Fibroblast of lung (primary cell): ENCODE data around the gene SDCCAG8. TPM values are rescaled to one million over a fixed set of nuclear protein-coding genes. Genes with fewer than 3 reads are reported as not detected.

Source experiments
- DNase-seq, 2 donors: peaks; one replicate each; pipeline versions ENCODE4 v3.0.0 to v3.0.0-alpha.2; 2010; ENCODE audit warnings: low read depth in 2 of 2
- H2AFZ ChIP-seq: 2 replicates; pipeline ENCODE4 v1.5.1; 2012; ENCODE audit warnings: low read length, control low read depth, inconsistent platforms
- H3K27ac ChIP-seq: 2 replicates; pipeline ENCODE4 v1.5.1; 2011; ENCODE audit warnings: low read length, control low read depth; ENCODE audit not compliant: insufficient read depth
- H3K27me3 ChIP-seq: 2 replicates; pipeline ENCODE4 v1.5.1; 2011; ENCODE audit warnings: mild to moderate bottlenecking, low read length; ENCODE audit not compliant: control insufficient read depth, insufficient read depth
- H3K36me3 ChIP-seq: 2 replicates; pipeline ENCODE4 v1.5.1; 2011; ENCODE audit warnings: low read length; ENCODE audit not compliant: control insufficient read depth, insufficient read depth
- H3K4me1 ChIP-seq: 2 replicates; pipeline ENCODE4 v1.5.1; 2011; ENCODE audit warnings: low read length; ENCODE audit not compliant: control insufficient read depth, insufficient read depth; ENCODE audit errors: extremely low read depth
- H3K4me2 ChIP-seq: 2 replicates; pipeline ENCODE4 v1.5.1; 2011; ENCODE audit warnings: low read length, control low read depth; ENCODE audit not compliant: insufficient read depth; ENCODE audit errors: extremely low read depth
- H3K4me3 ChIP-seq, 4 experiments: fragments of 200-600 bp in 1 of 4; sonication (generic) in 1 of 4; replicated peaks in 1 of 4; 2 replicates each; pipeline ENCODE4 v1.5.1; 2011 to 2016; ENCODE audit warnings: low read length in 4 of 4, low read depth in 3 of 4, mild to moderate bottlenecking in 3 of 4, control low read depth in 2 of 4, inconsistent platforms in 1 of 4, mixed read lengths in 1 of 4; ENCODE audit not compliant: insufficient read depth in 1 of 4; ENCODE audit errors: control extremely low read depth in 1 of 4
- H3K79me2 ChIP-seq: 2 replicates; pipeline ENCODE4 v1.5.1; 2012; ENCODE audit warnings: mild to moderate bottlenecking, low read length, inconsistent platforms; ENCODE audit not compliant: control insufficient read depth, insufficient read depth
- H3K9ac ChIP-seq: 2 replicates; pipeline ENCODE4 v1.5.1; 2011; ENCODE audit warnings: mild to moderate bottlenecking, low read length, control low read depth; ENCODE audit not compliant: insufficient read depth
- H3K9me3 ChIP-seq: 2 replicates; pipeline ENCODE4 v1.5.1; 2012; ENCODE audit warnings: low read depth, low read length; ENCODE audit not compliant: control insufficient read depth, insufficient read depth
- H4K20me1 ChIP-seq: 2 replicates; pipeline ENCODE4 v1.5.1; 2011; ENCODE audit warnings: low read length; ENCODE audit not compliant: control insufficient read depth, insufficient read depth; ENCODE audit errors: extremely low read depth
- CTCF ChIP-seq, 2 donors: IDR thresholded peaks in 1 of 2; conservative IDR thresholded peaks in 1 of 2; 1 replicate in 1 of 2; 2 replicates in 1 of 2; pipeline ENCODE4 v1.5.1; 2011 to 2012; ENCODE audit warnings: low read length in 2 of 2, control low read depth in 1 of 2, inconsistent platforms in 1 of 2, low read depth in 1 of 2, mild to moderate bottlenecking in 1 of 2
- EZH2 ChIP-seq: IDR thresholded peaks from 2 replicates; pipeline ENCODE4 v1.5.1; 2012; ENCODE audit warnings: low read length, control low read depth, mild to moderate bottlenecking; ENCODE audit errors: missing control alignments
- polyA plus RNA-seq, 2 donors: library from polyadenylated mRNA; depleted of rRNA in 1 of 2; stranded (reverse) in 1 of 2; unstranded in 1 of 2; fragments of >200 nt; gene quantifications; 2 replicates each; pipeline ENCODE4 v1.2.1, GENCODE V29; 2011 to 2012; ENCODE audit warnings: missing spikeins in 1 of 2
- total RNA-seq: library from RNA; depleted of rRNA; stranded (reverse); fragments of >200 nt; gene quantifications from 2 replicates; pipeline ENCODE4 v1.2.1, GENCODE V29; 2014

The SDCCAG8 gene
- total and polyA plus RNA-seq, 2 donors (not counting 1 experiment from before 2014, with no cell fraction given), result 34.8 to 53.2 TPM

- Histone ChIP-seq H2AFZ (no peak overlapping the region), H3K4me1 (no peaks in the 10 kb centered on the region), H3K9me3 (no peaks in the 10 kb centered on the region), H3K4me2 (no peak overlapping the region), H3K9ac (no peak overlapping the region), H3K27me3 (no peaks in the 10 kb centered on the region), H3K79me2 (no peaks in the 10 kb centered on the region), H3K4me3 (no peak overlapping the region), H4K20me1 (no peaks in the 10 kb centered on the region), H3K27ac (no peak overlapping the region), H3K36me3 (peaks cover 2% of the 10 kb centered on the region)
- DNase-seq, result no peak
- TF ChIP-seq EZH2 (no peak), CTCF (conservative IDR thresholded peaks at IDR 0.05 in 1 of 2, IDR thresholded peaks at IDR 0.05 in 1 of 2; ENCODE audit: low read depth in 1 of 2, low read length in 2 of 2) (no peak)
These were observed 56.0 kb downstream of the SDCCAG8 start for GRCh38 chr1:243311809-243312208.

- DNase-seq, result no peak
- Histone ChIP-seq H3K79me2 (no peaks in the 10 kb centered on the region), H3K9ac (no peak overlapping the region), H2AFZ (no peak overlapping the region), H3K4me3 (no peak overlapping the region), H3K27me3 (no peaks in the 10 kb centered on the region), H3K4me1 (no peaks in the 10 kb centered on the region), H3K9me3 (no peaks in the 10 kb centered on the region), H4K20me1 (no peaks in the 10 kb centered on the region), H3K36me3 (peaks cover 2% of the 10 kb centered on the region), H3K4me2 (no peak overlapping the region), H3K27ac (no peak overlapping the region)
- no peak for TF ChIP-seq EZH2
- TF ChIP-seq CTCF (conservative IDR thresholded peaks at IDR 0.05 in 1 of 2, IDR thresholded peaks at IDR 0.05 in 1 of 2; ENCODE audit: low read depth in 1 of 2, low read length in 2 of 2), result no peak
These were observed 57.3 kb downstream of the SDCCAG8 start for GRCh38 chr1:243312952-243313634.

- Histone ChIP-seq H3K4me3 (no peak overlapping the region), H3K4me1 (no peaks in the 10 kb centered on the region), H3K9me3 (no peaks in the 10 kb centered on the region)
These were observed 58.0 kb downstream of the SDCCAG8 start for GRCh38 chr1:243313635-243314536.

More at GRCh38 chr1:243313635-243314536, 58.0 kb downstream of the SDCCAG8 start:
- no peak for TF ChIP-seq EZH2
- no peak for TF ChIP-seq CTCF (conservative IDR thresholded peaks at IDR 0.05 in 1 of 2, IDR thresholded peaks at IDR 0.05 in 1 of 2; ENCODE audit: low read depth in 1 of 2, low read length in 2 of 2)
- Histone ChIP-seq H3K4me2 (no peak overlapping the region), H3K27ac (no peak overlapping the region), H4K20me1 (no peaks in the 10 kb centered on the region), H3K79me2 (no peaks in the 10 kb centered on the region), H3K27me3 (no peaks in the 10 kb centered on the region), H3K36me3 (peaks cover 2% of the 10 kb centered on the region), H2AFZ (no peak overlapping the region), H3K9ac (no peak overlapping the region)
- no peak for DNase-seq
